H9 (cell line): Measurements from ENCODE around the gene AURKB. TPM values are rescaled to one million over a fixed set of nuclear protein-coding genes. Genes with fewer than 3 reads are reported as not detected.

Experiments
- DNase-seq: peaks from one replicate; pipeline ENCODE4 v3.0.0-alpha.2; 2017
- H2AFZ ChIP-seq: one replicate; pipeline ENCODE4 v1.6.1; 2013; ENCODE audit warnings: mild to moderate bottlenecking, low read length, control low read depth, moderate library complexity
- H2AK5ac ChIP-seq: 2 replicates; pipeline ENCODE4 v1.6.1; 2013; ENCODE audit warnings: low read length, control low read depth, mixed read lengths; ENCODE audit not compliant: insufficient read length
- H2BK120ac ChIP-seq: one replicate; pipeline ENCODE4 v1.6.1; 2013; ENCODE audit warnings: low read depth, mild to moderate bottlenecking, low read length, control low read depth, inconsistent platforms; ENCODE audit not compliant: poor library complexity, severe bottlenecking
- H2BK12ac ChIP-seq: 2 replicates; pipeline ENCODE4 v1.6.1; 2013; ENCODE audit warnings: low read length, control low read depth, mixed read lengths, low read depth; ENCODE audit not compliant: insufficient read length
- H2BK15ac ChIP-seq: 2 replicates; pipeline ENCODE4 v1.6.1; 2013; ENCODE audit warnings: low read depth, low read length, control low read depth
- H2BK20ac ChIP-seq: one replicate; pipeline ENCODE4 v1.6.1; 2013; ENCODE audit warnings: low read depth, mild to moderate bottlenecking, low read length, control low read depth, inconsistent platforms; ENCODE audit not compliant: poor library complexity, severe bottlenecking
- H2BK5ac ChIP-seq: 2 replicates; pipeline ENCODE4 v1.6.1; 2013; ENCODE audit warnings: low read length, control low read depth, mixed read lengths; ENCODE audit not compliant: insufficient read length
- H3K14ac ChIP-seq: 2 replicates; pipeline ENCODE4 v1.6.1; 2013; ENCODE audit warnings: low read length, control low read depth; ENCODE audit not compliant: insufficient read depth
- H3K18ac ChIP-seq: 2 replicates; pipeline ENCODE4 v1.6.1; 2013; ENCODE audit warnings: low read depth, mild to moderate bottlenecking, mixed read lengths, low read length, control low read depth; ENCODE audit not compliant: insufficient read length
- H3K23ac ChIP-seq: 2 replicates; pipeline ENCODE4 v1.6.1; 2013; ENCODE audit warnings: low read length, control low read depth, mixed read lengths, low read depth; ENCODE audit not compliant: insufficient read length
- H3K23me2 ChIP-seq: 2 replicates; pipeline ENCODE4 v1.6.1; 2013; ENCODE audit warnings: low read depth, mild to moderate bottlenecking, mixed read lengths, low read length, control low read depth; ENCODE audit not compliant: insufficient read length, poor library complexity, severe bottlenecking
- H3K27ac ChIP-seq: 2 replicates; pipeline ENCODE4 v1.5.1; 2013; ENCODE audit warnings: low read length, control low read depth, mixed read lengths, low read depth; ENCODE audit not compliant: insufficient read length
- H3K27me3 ChIP-seq: 2 replicates; pipeline ENCODE4 v1.6.1; 2013; ENCODE audit warnings: low read length, control low read depth, inconsistent platforms; ENCODE audit not compliant: insufficient read depth
- H3K4ac ChIP-seq: 2 replicates; pipeline ENCODE4 v1.6.1; 2013; ENCODE audit warnings: low read depth, mild to moderate bottlenecking, control low read depth, inconsistent platforms, low read length, moderate library complexity
- H3K4me1 ChIP-seq: 2 replicates; pipeline ENCODE4 v1.6.1; 2013; ENCODE audit warnings: low read length, control low read depth, inconsistent platforms; ENCODE audit not compliant: insufficient read depth
- H3K4me2 ChIP-seq: 2 replicates; pipeline ENCODE4 v1.6.1; 2013; ENCODE audit warnings: low read length, control low read depth, mixed read lengths; ENCODE audit not compliant: insufficient read length, insufficient read depth
- H3K56ac ChIP-seq: 2 replicates; pipeline ENCODE4 v1.6.1; 2013; ENCODE audit warnings: low read depth, mild to moderate bottlenecking, mixed read lengths, low read length, control low read depth; ENCODE audit not compliant: insufficient read length
- H3K79me1 ChIP-seq: 2 replicates; pipeline ENCODE4 v1.6.1; 2013; ENCODE audit warnings: low read depth, mild to moderate bottlenecking, moderate library complexity, low read length, control low read depth, inconsistent platforms; ENCODE audit not compliant: insufficient read depth, poor library complexity, severe bottlenecking
- H3K79me2 ChIP-seq: 2 replicates; pipeline ENCODE4 v1.6.1; 2013; ENCODE audit warnings: low read length, control low read depth, inconsistent platforms; ENCODE audit not compliant: insufficient read depth
- H3K9ac ChIP-seq: 2 replicates; pipeline ENCODE4 v1.6.1; 2013; ENCODE audit warnings: low read length, control low read depth, mixed read lengths; ENCODE audit not compliant: insufficient read length; ENCODE audit errors: extremely low read depth
- H3K9me3 ChIP-seq: one replicate; pipeline ENCODE4 v1.6.1; 2013; ENCODE audit warnings: low read depth, low read length, inconsistent platforms; ENCODE audit not compliant: control insufficient read depth
- H3T11ph ChIP-seq: one replicate; pipeline ENCODE4 v1.6.1; 2013; ENCODE audit warnings: mild to moderate bottlenecking, low read length, control low read depth, inconsistent platforms
- H4K20me1 ChIP-seq: one replicate; pipeline ENCODE4 v1.6.1; 2013; ENCODE audit not compliant: control insufficient read depth, insufficient read length, insufficient read depth
- H4K5ac ChIP-seq: 2 replicates; pipeline ENCODE4 v1.6.1; 2013; ENCODE audit warnings: low read depth, mild to moderate bottlenecking, mixed read lengths, low read length, control low read depth; ENCODE audit not compliant: insufficient read length
- H4K8ac ChIP-seq: replicated peaks from 2 replicates; pipeline ENCODE4 v1.6.1; 2013; ENCODE audit warnings: low read length, control low read depth, mixed read lengths, low read depth; ENCODE audit not compliant: insufficient read length
- H4K91ac ChIP-seq: 2 replicates; pipeline ENCODE4 v1.6.1; 2013; ENCODE audit warnings: low read depth, mild to moderate bottlenecking, moderate library complexity, mixed read lengths, low read length, control low read depth; ENCODE audit not compliant: insufficient read length
- H3K27ac Mint-ChIP-seq, 3 experiments: 2 replicates in 2 of 3; 3 replicates in 1 of 3; pipeline ENCODE4 v1.8.0; 2020 to 2021; ENCODE audit warnings: mixed read lengths in 3 of 3, mild to moderate bottlenecking in 1 of 3, moderate library complexity in 1 of 3
- H3K27me3 Mint-ChIP-seq: 2 replicates; pipeline ENCODE4 v1.8.0; 2021; ENCODE audit warnings: low read depth, mild to moderate bottlenecking, moderate library complexity, mixed read lengths
- H3K36me3 Mint-ChIP-seq, 3 experiments: 2 replicates in 2 of 3; 3 replicates in 1 of 3; pipeline ENCODE4 v1.8.0; 2020 to 2021; ENCODE audit warnings: low read depth in 3 of 3, mixed read lengths in 3 of 3; ENCODE audit not compliant: insufficient read depth in 1 of 3
- H3K4me1 Mint-ChIP-seq, 2 experiments: 2 replicates each; pipeline ENCODE4 v1.8.0; 2020; ENCODE audit warnings: mixed read lengths in 2 of 2
- H3K4me3 Mint-ChIP-seq, 2 experiments: 2 replicates in 1 of 2; 3 replicates in 1 of 2; pipeline ENCODE4 v1.8.0; 2020 to 2021; ENCODE audit warnings: mild to moderate bottlenecking in 2 of 2, mixed read lengths in 2 of 2, moderate library complexity in 1 of 2
- H3K9me3 Mint-ChIP-seq, 2 experiments: 2 replicates in 1 of 2; 3 replicates in 1 of 2; pipeline ENCODE4 v1.8.0; 2020; ENCODE audit warnings: mild to moderate bottlenecking in 2 of 2, mixed read lengths in 2 of 2, moderate library complexity in 1 of 2
- WGBS: extraction: QIAGEN DNeasy Blood & Tissue Kit; methylation state at CpG from one replicate; pipeline ENCODE4 v1.1.7; 2013; ENCODE audit warnings: missing lambda C conversion rate, low lambda C conversion rate, mixed read lengths; ENCODE audit not compliant: insufficient read length; ENCODE audit errors: extremely low coverage; 5-methylcytosine and 5-hydroxymethylcytosine counted together
- total RNA-seq: library from RNA; stranded (reverse); gene quantifications from 2 replicates; pipeline ENCODE4 v1.2.1, GENCODE V29; 2021
- TF ChIP-seq, protein P1 (sequence below): fragments of 200-600 bp; sonication (generic); conservative IDR thresholded peaks from 3 replicates; pipeline ENCODE4 v1.8.0; 2021; ENCODE audit warnings: antibody characterized with exemption, mild to moderate bottlenecking

Gene AURKB
- total RNA-seq, 1 experiment from 2014 or later, result 171 TPM

DNA sequence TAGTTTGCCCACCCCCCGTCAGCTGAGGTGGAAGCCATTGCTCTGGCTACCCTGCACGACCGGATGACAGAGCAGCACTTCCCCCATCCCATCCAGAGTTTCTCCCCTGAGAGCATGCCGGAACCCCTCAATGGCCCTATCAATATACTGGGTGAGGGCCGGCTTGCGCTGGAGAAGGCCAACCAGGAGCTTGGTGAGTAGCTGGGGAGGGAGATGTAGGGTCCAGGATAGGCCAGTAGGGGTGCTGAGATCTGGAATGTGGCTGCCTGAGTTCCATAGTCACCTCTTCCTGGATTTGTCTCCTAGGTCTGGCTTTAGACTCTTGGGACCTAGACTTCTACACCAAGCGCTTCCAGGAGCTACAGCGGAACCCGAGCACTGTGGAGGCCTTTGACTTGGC is 45.1 kb upstream of the AURKB start:
- Histone ChIP-seq H3K23me2 (no peaks in the 10 kb centered on the region), H4K5ac (no peak overlapping the region), H3K4me1 (no peaks in the 10 kb centered on the region), H3K4ac (no peak overlapping the region), H4K91ac (no peak overlapping the region), H2BK120ac (no peak overlapping the region), H3K23ac (no peak overlapping the region), H2AK5ac (no peak overlapping the region), H4K8ac (no peak overlapping the region), H3K9ac (no peak overlapping the region), H3K56ac (no peak overlapping the region), H2BK12ac (no peak overlapping the region), H3K14ac (no peak overlapping the region), H3K27me3 (no peaks in the 10 kb centered on the region), H3K79me2 (peaks cover 14% of the 10 kb centered on the region; the same call in 1 of the 2 replicates), H3K4me2 (no peak overlapping the region), H3K79me1 (peaks cover 7% of the 10 kb centered on the region), H3K18ac (no peak overlapping the region), H4K20me1 (no peaks in the 10 kb centered on the region), H2BK20ac (no peak overlapping the region), H2BK15ac (no peak overlapping the region), H2BK5ac (no peak overlapping the region), H2AFZ (no peak overlapping the region), H3K9me3 (no peaks in the 10 kb centered on the region), H3T11ph (no peak overlapping the region), H3K27ac (no peak overlapping the region)
- WGBS, result no CpG with 5 or more reads among the region's 9 CpGs
- Mint-ChIP-seq H3K4me1 (peaks cover 2 to 3% of the 10 kb centered on the region in 2 experiments), H3K27me3 (no peaks in the 10 kb centered on the region), H3K27ac (peak overlapping the region in 1 of 3 experiments; percentile 79; a peak in 1 of 7 replicates), H3K9me3 (no peaks in the 10 kb centered on the region), H3K36me3 (peaks cover 37 to 70% (median 59%) of the 10 kb centered on the region in 3 experiments), H3K4me3 (no peak overlapping the region)
- TF ChIP-seq, protein P1, sequence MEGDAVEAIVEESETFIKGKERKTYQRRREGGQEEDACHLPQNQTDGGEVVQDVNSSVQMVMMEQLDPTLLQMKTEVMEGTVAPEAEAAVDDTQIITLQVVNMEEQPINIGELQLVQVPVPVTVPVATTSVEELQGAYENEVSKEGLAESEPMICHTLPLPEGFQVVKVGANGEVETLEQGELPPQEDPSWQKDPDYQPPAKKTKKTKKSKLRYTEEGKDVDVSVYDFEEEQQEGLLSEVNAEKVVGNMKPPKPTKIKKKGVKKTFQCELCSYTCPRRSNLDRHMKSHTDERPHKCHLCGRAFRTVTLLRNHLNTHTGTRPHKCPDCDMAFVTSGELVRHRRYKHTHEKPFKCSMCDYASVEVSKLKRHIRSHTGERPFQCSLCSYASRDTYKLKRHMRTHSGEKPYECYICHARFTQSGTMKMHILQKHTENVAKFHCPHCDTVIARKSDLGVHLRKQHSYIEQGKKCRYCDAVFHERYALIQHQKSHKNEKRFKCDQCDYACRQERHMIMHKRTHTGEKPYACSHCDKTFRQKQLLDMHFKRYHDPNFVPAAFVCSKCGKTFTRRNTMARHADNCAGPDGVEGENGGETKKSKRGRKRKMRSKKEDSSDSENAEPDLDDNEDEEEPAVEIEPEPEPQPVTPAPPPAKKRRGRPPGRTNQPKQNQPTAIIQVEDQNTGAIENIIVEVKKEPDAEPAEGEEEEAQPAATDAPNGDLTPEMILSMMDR, result peak; percentile 35; the same call in 2 of the 3 replicates
- no peak for DNase-seq
